ENCODE results near the gene THEM5.
"Not testable (repeated sequence)": the region's sequence is repeated elsewhere in the genome, so short reads cannot be mapped to it uniquely, and the experiment has no call there.

Gene THEM5

GRCh38 chr1:151860504-151861187 lies 7.1 kb upstream of the THEM5 start:
- DNase-seq (ENCODE audit: low spot score in 2 of 2) (no peak), ATAC-seq (replicated peaks; ENCODE audit: extremely low read depth, poor library complexity, severe bottlenecking) (no peak)
- H3K9me3 Mint-ChIP-seq, result no peaks in the 10 kb centered on the region

GRCh38 chr1:151859891-151860293 lies 6.4 kb upstream of the THEM5 start:
- Mint-ChIP-seq H3K36me3 (ENCODE audit: insufficient read depth) (no peaks in the 10 kb centered on the region), H3K27me3 (no peaks in the 10 kb centered on the region), H3K4me3 (no peak overlapping the region), H3K9me3 (no peaks in the 10 kb centered on the region), H3K4me1 (no peaks in the 10 kb centered on the region), H3K27ac (ENCODE audit: low read depth) (no peak overlapping the region)
- no peak for ATAC-seq (replicated peaks; ENCODE audit: extremely low read depth, poor library complexity, severe bottlenecking)
- DNase-seq (ENCODE audit: low spot score in 2 of 2), result no peak

More at GRCh38 chr1:151860504-151861187, 7.1 kb upstream of the THEM5 start:
- Mint-ChIP-seq H3K27me3 (no peaks in the 10 kb centered on the region), H3K4me1 (no peaks in the 10 kb centered on the region), H3K36me3 (ENCODE audit: insufficient read depth) (no peaks in the 10 kb centered on the region), H3K4me3 (no peak overlapping the region), H3K27ac (ENCODE audit: low read depth) (no peak overlapping the region)

- H3K4me3 Mint-ChIP-seq, result no peak overlapping the region
- DNase-seq (ENCODE audit: low spot score in 2 of 2) (no peak), ATAC-seq (replicated peaks; ENCODE audit: extremely low read depth, poor library complexity, severe bottlenecking) (no peak)
- H3K9me3 Mint-ChIP-seq, result no peaks in the 10 kb centered on the region
- H3K27ac Mint-ChIP-seq (ENCODE audit: low read depth), result no peak overlapping the region
- H3K36me3 Mint-ChIP-seq (ENCODE audit: insufficient read depth), result no peaks in the 10 kb centered on the region
- H3K4me1 Mint-ChIP-seq, result no peaks in the 10 kb centered on the region
- no peaks in the 10 kb centered on the region for H3K27me3 Mint-ChIP-seq
These were observed 5.6 kb upstream of the THEM5 start for GRCh38 chr1:151858886-151859665.

- Mint-ChIP-seq H3K36me3 (ENCODE audit: insufficient read depth) (no peaks in the 10 kb centered on the region), H3K4me3 (no peak overlapping the region), H3K9me3 (no peaks in the 10 kb centered on the region), H3K27ac (ENCODE audit: low read depth) (no peak overlapping the region), H3K27me3 (no peaks in the 10 kb centered on the region), H3K4me1 (no peaks in the 10 kb centered on the region)
- ATAC-seq (replicated peaks; ENCODE audit: extremely low read depth, poor library complexity, severe bottlenecking), result no peak
- DNase-seq (ENCODE audit: low spot score in 2 of 2), result no peak
These were observed 4.7 kb upstream of the THEM5 start for GRCh38 chr1:151858030-151858746.

DNA sequence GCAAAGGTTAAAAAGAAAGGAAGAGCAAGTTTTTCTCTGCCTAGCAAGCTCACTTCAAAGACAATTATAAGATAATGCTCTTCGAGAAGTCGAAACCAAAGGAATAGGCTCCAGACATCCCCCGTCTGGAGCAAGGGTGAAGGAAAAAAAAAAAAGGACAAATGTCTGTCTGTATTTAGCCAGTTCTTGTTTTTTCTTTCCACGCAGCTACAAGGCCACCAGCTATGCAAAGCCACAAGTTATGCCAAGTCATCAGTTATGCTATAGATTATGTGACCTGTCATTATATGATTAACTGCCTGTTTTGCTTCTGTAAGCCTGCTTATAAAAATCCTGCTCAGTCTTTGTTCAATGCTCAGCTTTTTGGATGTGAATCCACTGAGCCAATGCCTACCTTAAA lies 2.4 kb upstream of the THEM5 start:
- H3K36me3 Mint-ChIP-seq (ENCODE audit: insufficient read depth), result no peaks in the 10 kb centered on the region
- no peak overlapping the region for H3K4me3 Mint-ChIP-seq
- peaks cover 3% of the 10 kb centered on the region for H3K4me1 Mint-ChIP-seq
- H3K9me3 Mint-ChIP-seq, result no peaks in the 10 kb centered on the region
- H3K27me3 Mint-ChIP-seq, result no peaks in the 10 kb centered on the region
- no peak for ATAC-seq (replicated peaks; ENCODE audit: extremely low read depth, poor library complexity, severe bottlenecking)
- H3K27ac Mint-ChIP-seq (ENCODE audit: low read depth), result no peak overlapping the region
- DNase-seq (ENCODE audit: low spot score in 2 of 2), result no peak

- H3K27ac Mint-ChIP-seq (ENCODE audit: low read depth); H3K4me1 Mint-ChIP-seq; DNase-seq (ENCODE audit: low spot score in 2 of 2); H3K27me3 Mint-ChIP-seq; H3K9me3 Mint-ChIP-seq; H3K36me3 Mint-ChIP-seq (ENCODE audit: insufficient read depth); ATAC-seq (replicated peaks; ENCODE audit: extremely low read depth, poor library complexity, severe bottlenecking); H3K4me3 Mint-ChIP-seq: not testable (repeated sequence)
These were observed 2.0 kb upstream of the THEM5 start for GRCh38 chr1:151855516-151855915.

GRCh38 chr1:151854658-151855057 lies 1.1 kb upstream of the THEM5 start:
- no peaks in the 10 kb centered on the region for H3K27me3 Mint-ChIP-seq
- peaks cover 5% of the 10 kb centered on the region for H3K4me1 Mint-ChIP-seq
- no peak for ATAC-seq (replicated peaks; ENCODE audit: extremely low read depth, poor library complexity, severe bottlenecking)
- H3K27ac Mint-ChIP-seq (ENCODE audit: low read depth), result no peak overlapping the region
- no peaks in the 10 kb centered on the region for H3K9me3 Mint-ChIP-seq
- H3K4me3 Mint-ChIP-seq, result no peak overlapping the region
- no peak for DNase-seq (ENCODE audit: low spot score in 2 of 2)
- H3K36me3 Mint-ChIP-seq (ENCODE audit: insufficient read depth), result no peaks in the 10 kb centered on the region

GRCh38 chr1:151852733-151853132 lies 779 bp downstream of the THEM5 start:
- Mint-ChIP-seq H3K4me3 (no peak overlapping the region), H3K27ac (ENCODE audit: low read depth) (no peak overlapping the region), H3K27me3 (no peaks in the 10 kb centered on the region), H3K9me3 (no peaks in the 10 kb centered on the region), H3K4me1 (peaks cover 11% of the 10 kb centered on the region), H3K36me3 (ENCODE audit: insufficient read depth) (no peaks in the 10 kb centered on the region)
- DNase-seq (ENCODE audit: low spot score in 2 of 2), result no peak
- ATAC-seq (replicated peaks; ENCODE audit: extremely low read depth, poor library complexity, severe bottlenecking), result no peak

- ATAC-seq (replicated peaks; ENCODE audit: extremely low read depth, poor library complexity, severe bottlenecking) (no peak), DNase-seq (ENCODE audit: low spot score in 2 of 2) (no peak)
- H3K36me3 Mint-ChIP-seq (ENCODE audit: insufficient read depth), result no peaks in the 10 kb centered on the region
- H3K27me3 Mint-ChIP-seq, result no peaks in the 10 kb centered on the region
- H3K4me3 Mint-ChIP-seq, result no peak overlapping the region
- no peak overlapping the region for H3K27ac Mint-ChIP-seq (ENCODE audit: low read depth)
- H3K4me1 Mint-ChIP-seq, result peaks cover 12% of the 10 kb centered on the region
- H3K9me3 Mint-ChIP-seq, result no peaks in the 10 kb centered on the region
These were observed 1.6 kb downstream of the THEM5 start for GRCh38 chr1:151851886-151852285.

DNA sequence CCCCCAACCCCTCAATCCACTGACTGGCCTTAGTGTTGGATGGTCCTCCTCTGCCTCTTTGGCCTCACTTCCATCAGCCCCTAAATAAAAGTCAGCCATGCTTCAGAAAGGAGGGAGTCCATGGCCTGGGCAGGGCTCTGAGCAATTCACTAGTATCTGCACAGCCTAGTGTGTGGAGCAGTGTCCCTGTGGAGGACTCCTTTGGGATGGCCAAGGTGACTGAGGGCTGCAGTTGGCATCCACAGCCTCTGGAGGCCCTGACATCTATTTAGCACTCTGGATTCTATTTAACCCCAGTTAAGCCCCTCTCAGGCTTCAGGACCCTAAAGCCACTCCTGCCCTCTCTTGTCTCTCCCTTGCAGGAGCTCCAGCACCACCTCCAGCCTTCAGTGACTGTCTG lies 3.6 kb downstream of the THEM5 start:
- DNase-seq (ENCODE audit: low spot score in 2 of 2) (no peak), ATAC-seq (replicated peaks; ENCODE audit: extremely low read depth, poor library complexity, severe bottlenecking) (no peak)
- Mint-ChIP-seq H3K4me1 (peaks cover 23% of the 10 kb centered on the region), H3K9me3 (no peaks in the 10 kb centered on the region), H3K4me3 (no peak overlapping the region), H3K27ac (ENCODE audit: low read depth) (peak overlapping the region; percentile 85), H3K27me3 (no peaks in the 10 kb centered on the region), H3K36me3 (ENCODE audit: insufficient read depth) (peaks cover 3% of the 10 kb centered on the region)

DNA sequence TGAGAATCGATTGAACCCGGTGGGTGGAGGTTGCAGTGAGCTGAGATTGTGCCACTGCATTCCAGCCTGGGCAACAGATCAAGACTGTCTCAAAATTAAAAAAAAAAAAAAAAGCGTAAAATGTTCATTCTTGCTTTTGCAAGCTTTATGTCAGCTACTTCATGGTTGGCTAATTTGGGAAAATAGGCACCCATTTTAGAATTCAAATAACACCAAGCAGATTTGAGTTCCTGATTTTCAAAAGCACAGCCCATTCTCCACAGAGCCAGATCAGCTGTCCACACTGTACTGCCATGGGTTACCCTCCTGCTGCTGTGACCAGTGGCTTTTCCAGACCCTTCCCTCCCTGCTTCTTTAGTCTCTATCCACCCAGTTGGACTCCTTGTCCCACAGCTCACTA lies 4.4 kb downstream of the THEM5 start:
- Mint-ChIP-seq H3K27me3 (no peaks in the 10 kb centered on the region), H3K27ac (ENCODE audit: low read depth) (peak overlapping the region; percentile 85), H3K4me3 (no peak overlapping the region), H3K36me3 (ENCODE audit: insufficient read depth) (peaks cover 3% of the 10 kb centered on the region), H3K4me1 (peaks cover 23% of the 10 kb centered on the region), H3K9me3 (no peaks in the 10 kb centered on the region)
- ATAC-seq (replicated peaks; ENCODE audit: extremely low read depth, poor library complexity, severe bottlenecking), result no peak
- no peak for DNase-seq (ENCODE audit: low spot score in 2 of 2)

DNA sequence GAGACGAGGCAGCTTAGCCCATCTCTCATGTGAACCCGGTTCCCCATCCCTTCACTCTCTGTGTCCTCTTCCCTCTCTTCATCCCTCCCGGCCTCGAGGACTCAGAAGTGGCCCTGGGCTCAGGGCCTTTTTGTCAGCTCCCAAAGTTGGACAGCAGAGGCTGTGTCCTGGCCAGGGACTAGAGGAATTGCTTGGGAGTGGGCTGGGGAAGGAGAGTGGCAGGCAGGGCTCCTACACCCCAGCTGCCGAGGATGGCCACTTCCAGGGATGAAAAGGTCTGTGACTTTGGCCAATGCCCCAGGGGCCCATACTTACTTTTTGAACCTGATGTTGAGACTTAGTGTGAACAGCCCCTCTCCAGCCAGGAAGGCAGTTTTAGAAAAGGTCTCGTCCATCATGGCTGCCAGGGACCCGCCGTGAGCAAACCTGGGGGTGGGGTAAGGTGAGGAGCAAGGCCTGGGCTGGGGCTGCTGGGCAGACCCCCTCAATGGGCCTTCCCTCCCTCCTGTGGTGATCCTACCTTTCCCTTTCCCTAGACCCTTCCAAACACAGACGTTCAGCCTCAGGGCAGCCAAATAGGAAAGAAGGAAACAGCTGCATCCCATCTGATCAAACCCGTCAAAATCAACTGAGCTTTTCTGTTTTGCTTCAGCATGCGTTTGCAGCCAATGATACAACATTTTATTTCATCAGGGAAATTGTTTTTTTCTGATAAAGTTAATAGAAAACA lies 5.5 kb downstream of the THEM5 start:
- ATAC-seq (replicated peaks; ENCODE audit: extremely low read depth, poor library complexity, severe bottlenecking) (no peak), DNase-seq (ENCODE audit: low spot score in 2 of 2) (no peak)
- H3K27me3 Mint-ChIP-seq, result no peaks in the 10 kb centered on the region
- H3K4me3 Mint-ChIP-seq, result no peak overlapping the region
- peaks cover 23% of the 10 kb centered on the region for H3K4me1 Mint-ChIP-seq
- peak overlapping the region; percentile 9 for H3K27ac Mint-ChIP-seq (ENCODE audit: low read depth)
- H3K36me3 Mint-ChIP-seq (ENCODE audit: insufficient read depth), result peaks cover 4% of the 10 kb centered on the region
- no peaks in the 10 kb centered on the region for H3K9me3 Mint-ChIP-seq
